GM12892 (cell line): ENCODE data around the gene ABHD2.
"Not testable (repeated sequence)": the region's sequence is repeated elsewhere in the genome, so short reads cannot be mapped to it uniquely, and the experiment has no call there.

Experiments used
- DNase-seq: peaks from one replicate; pipeline ENCODE4 v3.0.0; 2011; ENCODE audit not compliant: insufficient read length
- FAIRE-seq: peaks from 2 replicates; lab custom pipeline; 2011; peaks lifted over from hg19 to GRCh38; lab: Jason Lieb, UNC
- POLR2A ChIP-seq: IDR thresholded peaks from 2 replicates; pipeline ENCODE4 v1.6.1; 2011; ENCODE audit warnings: low read depth, low read length, control low read depth
- POLR2AphosphoS5 ChIP-seq: IDR thresholded peaks from 2 replicates; pipeline ENCODE4 v1.6.1; 2011; ENCODE audit warnings: low read depth, low read length, control low read depth
- TAF1 ChIP-seq: IDR thresholded peaks from 2 replicates; pipeline ENCODE4 v1.6.1; 2011; ENCODE audit warnings: low read depth, mild to moderate bottlenecking, control low read depth, low read length, borderline replicate concordance

ABHD2 gene

GRCh38 chr15:89118481-89118989 lies 30.3 kb downstream of the ABHD2 start:
- TF ChIP-seq TAF1 (no peak), POLR2A (no peak), POLR2AphosphoS5 (no peak)
- FAIRE-seq: no peak
- no peak for DNase-seq

GRCh38 chr15:89119489-89120478 lies 31.5 kb downstream of the ABHD2 start:
- TF ChIP-seq TAF1 (no peak), POLR2AphosphoS5 (no peak), POLR2A (no peak)
- DNase-seq: no peak
- FAIRE-seq: no peak

GRCh38 chr15:89120479-89121000 lies 32.3 kb downstream of the ABHD2 start:
- FAIRE-seq, DNase-seq: not testable (repeated sequence)

GRCh38 chr15:89121414-89121813 lies 33.2 kb downstream of the ABHD2 start:
- no peak for TF ChIP-seq TAF1
- no peak for TF ChIP-seq POLR2A
- no peak for TF ChIP-seq POLR2AphosphoS5
- FAIRE-seq: no peak

GRCh38 chr15:89122505-89123180 lies 34.4 kb downstream of the ABHD2 start:
- DNase-seq (no peak), FAIRE-seq (no peak)
- TF ChIP-seq POLR2A: no peak
- TF ChIP-seq TAF1: no peak
- no peak for TF ChIP-seq POLR2AphosphoS5

More at GRCh38 chr15:89121414-89121813, 33.2 kb downstream of the ABHD2 start:
- no peak for DNase-seq

GRCh38 chr15:89123181-89123525 lies 34.9 kb downstream of the ABHD2 start:
- DNase-seq (no peak), FAIRE-seq (no peak)
- TF ChIP-seq POLR2A (no peak), POLR2AphosphoS5 (no peak), TAF1 (no peak)

- FAIRE-seq (no peak), DNase-seq (no peak)
- TF ChIP-seq POLR2A (no peak), TAF1 (no peak), POLR2AphosphoS5 (no peak)
These were observed 37.0 kb downstream of the ABHD2 start for GRCh38 chr15:89125088-89125826.

GRCh38 chr15:89126009-89126408 lies 37.8 kb downstream of the ABHD2 start:
- TF ChIP-seq POLR2AphosphoS5 (no peak), TAF1 (no peak), POLR2A (no peak)
- FAIRE-seq (no peak), DNase-seq (no peak)

GRCh38 chr15:89127054-89127702 lies 38.9 kb downstream of the ABHD2 start:
- FAIRE-seq (no peak), DNase-seq (no peak)
- TF ChIP-seq TAF1 (no peak), POLR2AphosphoS5 (no peak), POLR2A (no peak)

- DNase-seq: no peak
- TF ChIP-seq POLR2AphosphoS5: no peak
- no peak for TF ChIP-seq POLR2A
- TF ChIP-seq TAF1: no peak
- no peak for FAIRE-seq
These were observed 40.3 kb downstream of the ABHD2 start for GRCh38 chr15:89128320-89129122.
